ENCODE data around the gene ZDHHC3.

DNA sequence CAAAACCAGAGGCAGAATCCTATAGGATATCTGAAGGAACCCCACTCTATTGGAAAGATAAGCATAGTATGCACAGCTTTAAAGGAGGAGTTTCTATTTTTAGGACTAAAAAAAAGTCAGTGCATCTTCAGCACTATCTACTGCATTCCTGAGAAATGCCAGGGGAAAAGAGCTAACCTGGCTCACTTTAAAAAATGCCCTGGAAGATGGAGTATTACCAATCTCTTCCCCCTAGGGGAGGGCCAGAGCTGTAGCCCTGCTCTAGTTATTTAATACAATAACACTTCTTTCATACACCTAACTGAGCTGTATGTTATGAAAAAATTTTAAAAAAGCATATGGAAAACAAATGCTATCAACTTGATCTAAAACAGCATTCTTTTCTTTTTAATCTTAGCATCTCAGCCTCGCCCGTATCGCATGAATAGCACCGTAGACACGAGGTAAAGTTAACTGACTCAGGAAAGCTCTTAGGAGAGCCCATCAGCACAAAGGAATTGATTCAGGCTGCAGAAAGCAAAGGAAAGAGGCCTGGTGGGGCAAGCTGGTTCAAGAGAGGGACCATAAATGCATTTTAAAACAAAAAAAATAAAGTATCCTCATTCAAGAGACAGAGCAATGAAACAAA lies 51.4 kb downstream of the ZDHHC3 start:
- TF ChIP-seq MAX (IDR thresholded peaks at IDR 0.05) = no peak
- TF ChIP-seq, protein P1, sequence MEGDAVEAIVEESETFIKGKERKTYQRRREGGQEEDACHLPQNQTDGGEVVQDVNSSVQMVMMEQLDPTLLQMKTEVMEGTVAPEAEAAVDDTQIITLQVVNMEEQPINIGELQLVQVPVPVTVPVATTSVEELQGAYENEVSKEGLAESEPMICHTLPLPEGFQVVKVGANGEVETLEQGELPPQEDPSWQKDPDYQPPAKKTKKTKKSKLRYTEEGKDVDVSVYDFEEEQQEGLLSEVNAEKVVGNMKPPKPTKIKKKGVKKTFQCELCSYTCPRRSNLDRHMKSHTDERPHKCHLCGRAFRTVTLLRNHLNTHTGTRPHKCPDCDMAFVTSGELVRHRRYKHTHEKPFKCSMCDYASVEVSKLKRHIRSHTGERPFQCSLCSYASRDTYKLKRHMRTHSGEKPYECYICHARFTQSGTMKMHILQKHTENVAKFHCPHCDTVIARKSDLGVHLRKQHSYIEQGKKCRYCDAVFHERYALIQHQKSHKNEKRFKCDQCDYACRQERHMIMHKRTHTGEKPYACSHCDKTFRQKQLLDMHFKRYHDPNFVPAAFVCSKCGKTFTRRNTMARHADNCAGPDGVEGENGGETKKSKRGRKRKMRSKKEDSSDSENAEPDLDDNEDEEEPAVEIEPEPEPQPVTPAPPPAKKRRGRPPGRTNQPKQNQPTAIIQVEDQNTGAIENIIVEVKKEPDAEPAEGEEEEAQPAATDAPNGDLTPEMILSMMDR (IDR thresholded peaks at IDR 0.05; ENCODE audit: low read depth, low read length, missing input control) = no peak
- TF ChIP-seq TAF1 (conservative IDR thresholded peaks at IDR 0.05) = no peak
- no peak for TF ChIP-seq REST (IDR thresholded peaks at IDR 0.05)
- TF ChIP-seq, protein P2, sequence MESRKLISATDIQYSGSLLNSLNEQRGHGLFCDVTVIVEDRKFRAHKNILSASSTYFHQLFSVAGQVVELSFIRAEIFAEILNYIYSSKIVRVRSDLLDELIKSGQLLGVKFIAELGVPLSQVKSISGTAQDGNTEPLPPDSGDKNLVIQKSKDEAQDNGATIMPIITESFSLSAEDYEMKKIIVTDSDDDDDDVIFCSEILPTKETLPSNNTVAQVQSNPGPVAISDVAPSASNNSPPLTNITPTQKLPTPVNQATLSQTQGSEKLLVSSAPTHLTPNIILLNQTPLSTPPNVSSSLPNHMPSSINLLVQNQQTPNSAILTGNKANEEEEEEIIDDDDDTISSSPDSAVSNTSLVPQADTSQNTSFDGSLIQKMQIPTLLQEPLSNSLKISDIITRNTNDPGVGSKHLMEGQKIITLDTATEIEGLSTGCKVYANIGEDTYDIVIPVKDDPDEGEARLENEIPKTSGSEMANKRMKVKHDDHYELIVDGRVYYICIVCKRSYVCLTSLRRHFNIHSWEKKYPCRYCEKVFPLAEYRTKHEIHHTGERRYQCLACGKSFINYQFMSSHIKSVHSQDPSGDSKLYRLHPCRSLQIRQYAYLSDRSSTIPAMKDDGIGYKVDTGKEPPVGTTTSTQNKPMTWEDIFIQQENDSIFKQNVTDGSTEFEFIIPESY (IDR thresholded peaks at IDR 0.05) = no peak
- TF ChIP-seq JUND (IDR thresholded peaks at IDR 0.05) = no peak
- TF ChIP-seq, protein P3, sequence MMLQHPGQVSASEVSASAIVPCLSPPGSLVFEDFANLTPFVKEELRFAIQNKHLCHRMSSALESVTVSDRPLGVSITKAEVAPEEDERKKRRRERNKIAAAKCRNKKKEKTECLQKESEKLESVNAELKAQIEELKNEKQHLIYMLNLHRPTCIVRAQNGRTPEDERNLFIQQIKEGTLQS (IDR thresholded peaks at IDR 0.05) = no peak
- TF ChIP-seq GABPA (IDR thresholded peaks at IDR 0.05 in 1 of 2, conservative IDR thresholded peaks at IDR 0.05 in 1 of 2) = no peak

Measured in liver (tissue), 3 donors.